Endometrial microvascular endothelial cells (primary cell): ENCODE results near the gene HTT. TPM values are rescaled to one million over a fixed set of nuclear protein-coding genes. Genes with fewer than 3 reads are reported as not detected.

Experiments
- in situ Hi-C: cut with HindIII; loops from 2 replicates; pipeline ENCODE4 v1.10.0; 2017; ENCODE audit warnings: low sequenced_read_pairs, low pct_unique_long_range_greater_than_20kb; ENCODE audit errors: inconsistent ontology term
- total RNA-seq: library from RNA; depleted of rRNA; stranded (reverse); fragments of >200 nt; gene quantifications from one replicate; pipeline ENCODE4 v1.2.3, GENCODE V29; 2015; ENCODE audit errors: inconsistent ontology term

The HTT gene
- total RNA-seq, 1 donor from 2014 or later = 36.3 TPM

GRCh38 chr4:3223956-3224748, 149.7 kb downstream of the HTT start:
- in situ Hi-C loops = no loop called here

DNA sequence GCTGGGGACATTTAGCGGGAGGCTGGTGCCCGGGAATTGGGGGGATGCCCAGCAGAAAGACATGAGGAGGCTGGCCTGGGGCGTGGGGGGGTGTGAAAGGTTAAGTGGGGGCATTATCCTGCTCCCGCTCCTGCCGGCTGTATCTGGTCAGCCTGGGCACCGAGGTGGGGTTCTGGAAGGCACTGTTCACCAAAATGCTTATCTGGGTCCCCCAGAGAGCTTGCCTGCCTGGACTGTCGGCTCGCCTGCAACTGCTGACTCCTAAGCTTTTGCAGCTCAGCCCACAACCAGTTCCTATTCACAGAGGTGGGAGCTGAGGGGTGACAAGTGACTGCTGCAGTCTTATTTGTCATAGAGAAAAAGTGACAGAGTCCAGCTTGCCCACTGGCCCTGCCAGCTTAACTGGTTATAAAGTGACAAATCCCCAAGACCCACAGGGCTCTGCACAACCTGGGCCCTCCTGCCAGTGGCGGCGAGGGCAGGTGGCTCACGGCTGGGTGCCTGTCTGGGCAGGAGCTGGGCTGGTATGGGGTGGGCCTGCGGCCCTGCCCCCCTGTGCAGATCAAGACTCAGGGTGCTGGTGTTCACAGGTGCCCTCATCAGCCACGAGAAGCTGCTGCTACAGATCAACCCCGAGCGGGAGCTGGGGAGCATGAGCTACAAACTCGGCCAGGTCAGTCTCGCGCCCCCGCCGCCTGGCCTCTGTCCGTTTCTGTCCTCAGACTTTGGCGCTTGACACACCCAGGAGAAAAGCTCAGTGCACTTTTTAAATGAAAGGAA, 150.8 kb downstream of the HTT start:
- in situ Hi-C loops = no loop called here

DNA sequence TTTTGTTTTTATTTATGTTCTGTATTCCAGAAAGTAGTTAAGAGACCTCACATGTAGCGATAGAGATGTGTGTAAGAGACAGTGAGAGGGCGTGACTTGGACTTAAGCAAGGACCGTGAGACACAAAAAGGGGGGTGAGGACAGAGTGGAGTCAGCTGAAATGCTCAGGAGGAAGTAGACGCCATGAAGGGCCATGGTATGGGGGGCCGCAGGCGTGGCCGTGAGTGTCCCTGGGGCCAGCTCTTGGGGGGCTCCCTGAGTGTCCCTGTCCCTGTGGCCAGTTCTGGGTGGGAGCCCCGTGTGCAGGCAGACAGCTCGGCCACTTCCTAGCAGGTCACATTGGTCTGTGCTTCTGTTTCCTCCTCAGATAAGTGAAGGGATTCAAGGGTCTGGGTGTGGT, 151.5 kb downstream of the HTT start:
- in situ Hi-C loops = no loop called here

DNA sequence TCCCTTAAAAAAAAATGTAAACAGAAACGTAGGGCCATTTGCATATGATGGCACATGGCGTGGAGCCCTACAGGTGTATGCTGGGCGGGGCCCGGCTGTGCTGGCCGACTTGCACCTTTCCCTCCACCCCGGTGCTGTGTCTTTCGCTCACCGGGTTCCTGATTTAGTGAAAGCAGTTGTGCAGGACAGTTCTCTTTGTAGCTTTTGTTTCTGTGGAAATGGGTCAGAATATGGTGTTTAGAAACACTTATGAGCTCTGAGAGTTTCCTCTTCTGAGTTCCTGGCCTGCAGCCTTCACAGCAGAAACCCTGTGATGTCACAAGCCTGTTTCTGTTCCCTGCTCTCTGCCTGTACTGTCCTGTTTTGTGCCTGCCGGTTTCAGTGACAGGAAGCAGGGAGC, 152.0 kb downstream of the HTT start:
- in situ Hi-C loops = no loop called here

GRCh38 chr4:3226944-3227343, 152.5 kb downstream of the HTT start:
- in situ Hi-C loops = no loop called here

- in situ Hi-C loops = no loop called here
These were observed 153.6 kb downstream of the HTT start for GRCh38 chr4:3227878-3228675.

DNA sequence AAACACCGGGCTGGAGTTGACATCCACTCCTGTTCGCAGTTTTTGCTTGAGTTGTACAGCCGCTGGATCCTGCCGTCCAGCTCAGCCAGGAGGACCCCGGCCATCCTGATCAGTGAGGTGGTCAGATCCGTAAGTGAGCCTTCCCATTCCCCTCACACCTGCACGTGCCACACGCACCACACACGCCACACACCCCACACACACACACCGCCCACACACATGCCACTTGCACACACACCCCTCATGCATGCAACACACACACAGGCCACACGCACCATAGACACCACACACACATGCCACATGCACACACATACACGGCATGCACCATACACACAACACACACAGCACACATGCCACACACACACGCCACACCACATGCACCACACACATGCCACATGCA, 154.4 kb downstream of the HTT start:
- in situ Hi-C loops = no loop called here

DNA sequence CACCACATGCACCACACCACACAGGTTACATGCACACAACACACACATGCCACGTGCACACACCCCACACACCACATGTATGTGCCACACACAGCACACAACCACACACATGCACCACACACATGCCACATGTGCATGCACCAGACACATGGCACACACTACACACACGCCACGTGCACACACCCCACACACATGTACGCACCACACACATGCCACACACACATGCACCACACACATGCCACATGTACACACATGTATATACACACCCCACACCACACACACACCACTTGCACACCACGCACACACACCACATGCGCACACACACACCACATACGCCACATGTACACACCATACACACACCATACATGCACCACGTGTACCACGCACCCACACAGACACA, 154.8 kb downstream of the HTT start:
- in situ Hi-C loops = no loop called here

DNA sequence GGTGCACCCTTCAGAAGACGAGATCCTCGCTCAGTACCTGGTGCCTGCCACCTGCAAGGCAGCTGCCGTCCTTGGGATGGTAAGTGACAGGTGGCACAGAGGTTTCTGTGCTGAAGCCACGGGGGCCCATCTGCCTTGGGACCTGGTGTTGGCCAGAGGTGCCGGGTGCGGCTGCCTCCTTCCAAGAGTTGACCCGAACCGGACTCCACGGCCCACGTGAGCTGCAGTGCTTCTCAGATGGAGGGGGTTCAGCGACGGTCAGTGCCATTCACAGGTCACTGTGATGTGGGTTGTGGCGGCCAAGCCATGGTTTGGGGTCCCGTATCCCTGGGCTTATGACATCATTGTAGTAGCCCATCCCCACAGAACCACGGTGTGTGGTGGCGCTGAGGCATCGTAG, 155.5 kb downstream of the HTT start:
- in situ Hi-C loops = no loop called here

DNA sequence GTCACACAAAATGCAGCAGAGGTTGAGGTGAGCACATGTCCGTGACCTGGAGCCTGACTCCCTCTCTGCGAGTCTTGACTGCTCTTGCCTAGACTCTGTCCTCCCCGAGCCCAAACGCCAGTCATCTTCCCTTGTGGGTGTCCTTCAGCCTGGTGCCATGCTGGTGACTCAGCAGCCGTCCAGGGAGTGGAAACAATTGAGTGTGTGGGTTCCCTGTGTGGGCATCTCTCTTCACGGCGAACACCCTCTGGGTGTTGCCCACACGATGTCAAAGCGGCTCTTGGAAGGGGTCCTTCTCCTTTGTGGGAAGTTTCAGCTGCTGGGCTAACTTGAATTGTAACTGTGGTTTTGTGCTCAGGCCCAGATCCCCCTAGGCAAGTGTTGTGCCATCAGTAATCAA, 157.0 kb downstream of the HTT start:
- in situ Hi-C loops = no loop called here

- in situ Hi-C loops = no loop called here
These were observed 157.5 kb downstream of the HTT start for GRCh38 chr4:3232001-3232400.

GRCh38 chr4:3232871-3233271, 158.4 kb downstream of the HTT start:
- in situ Hi-C loops = no loop called here

- in situ Hi-C loops = no loop called here
These were observed 159.1 kb downstream of the HTT start for GRCh38 chr4:3233391-3234071.

DNA sequence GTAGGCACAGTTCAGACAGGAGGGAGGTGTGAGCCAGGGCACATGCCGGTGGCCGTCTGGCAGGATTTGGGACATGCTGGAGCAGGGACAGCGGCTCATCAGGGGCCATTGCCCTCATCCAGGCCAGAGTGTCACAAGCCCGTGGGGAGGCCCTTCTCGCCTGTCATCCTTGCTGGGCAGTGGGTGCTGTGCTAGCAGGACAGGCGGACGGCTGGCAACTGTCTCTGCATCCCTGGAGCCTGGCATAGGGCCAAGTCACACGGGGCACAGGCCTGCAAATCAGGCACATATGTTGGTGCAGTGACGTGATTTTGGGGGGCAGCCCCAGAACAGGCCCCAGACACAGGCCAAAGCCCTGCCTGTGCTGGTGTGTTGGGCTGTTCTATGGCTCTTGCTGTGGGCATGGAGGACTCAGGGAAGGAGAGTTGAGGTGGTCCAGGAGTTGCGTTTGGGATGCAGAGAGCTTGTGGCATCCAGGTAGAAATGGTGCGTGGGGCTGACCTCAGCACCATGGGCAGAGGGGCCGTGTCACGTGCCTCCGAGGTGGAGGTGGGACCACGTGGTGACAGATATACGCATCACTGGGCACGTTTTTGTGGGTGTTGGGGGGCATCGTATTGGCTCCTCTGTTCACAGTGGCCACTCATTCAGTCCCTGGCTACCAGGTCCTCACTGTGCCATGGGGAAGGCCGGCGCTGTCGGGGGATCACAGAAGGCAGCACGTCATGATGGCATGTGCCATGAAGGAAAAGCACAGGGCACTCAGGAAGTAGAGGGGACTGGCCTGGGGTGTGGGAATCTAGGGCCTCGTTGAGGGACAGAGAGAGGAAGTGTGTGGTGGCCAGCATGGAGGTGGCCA, 159.9 kb downstream of the HTT start:
- in situ Hi-C loops = no loop called here

- in situ Hi-C loops = no loop called here
These were observed 160.5 kb downstream of the HTT start for GRCh38 chr4:3235030-3235345.

DNA sequence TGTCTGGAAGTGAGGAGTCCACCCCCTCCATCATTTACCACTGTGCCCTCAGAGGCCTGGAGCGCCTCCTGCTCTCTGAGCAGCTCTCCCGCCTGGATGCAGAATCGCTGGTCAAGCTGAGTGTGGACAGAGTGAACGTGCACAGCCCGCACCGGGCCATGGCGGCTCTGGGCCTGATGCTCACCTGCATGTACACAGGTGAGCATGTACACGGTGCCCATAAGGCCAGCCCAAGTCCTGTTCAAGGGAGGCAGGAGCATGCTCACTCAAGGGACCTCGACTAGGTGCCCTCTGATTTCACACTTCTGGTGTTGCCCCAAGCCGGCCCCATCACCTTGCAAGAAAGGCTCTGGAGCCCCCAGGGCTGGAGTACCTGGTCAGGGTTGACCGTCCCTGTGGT, 161.1 kb downstream of the HTT start:
- in situ Hi-C loops = no loop called here

GRCh38 chr4:3236326-3236878, 161.9 kb downstream of the HTT start:
- in situ Hi-C loops = no loop called here

GRCh38 chr4:3237266-3237665, 162.8 kb downstream of the HTT start:
- in situ Hi-C loops = no loop called here
